Urothelium cell line (cell line): ENCODE data around the gene FAM177B.

Experiments used
- DNase-seq: peaks from one replicate; pipeline ENCODE4 v3.0.0; 2011; ENCODE audit warnings: low spot score, mixed read lengths
- FAIRE-seq: peaks from 2 replicates; lab custom pipeline; 2011; peaks lifted over from hg19 to GRCh38; lab: Jason Lieb, UNC

Gene FAM177B

DNA sequence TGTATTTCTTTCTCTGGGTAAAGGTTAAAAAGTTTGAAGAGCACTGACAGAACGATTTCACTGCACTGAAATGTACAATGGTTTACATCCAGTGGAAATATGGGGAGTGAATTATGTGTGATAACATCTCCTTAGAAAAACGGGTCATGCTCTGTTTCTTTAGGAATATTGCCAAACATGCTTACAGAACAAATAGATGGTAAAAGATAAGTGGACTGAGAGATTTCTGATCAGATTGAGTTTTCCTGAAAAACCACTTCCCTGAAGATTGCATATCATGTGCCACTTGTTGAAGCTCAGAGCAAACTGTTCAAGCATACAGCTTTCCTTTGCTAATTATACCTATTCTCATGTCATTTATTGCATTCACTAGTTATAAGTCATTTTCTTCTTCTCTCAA lies 47.9 kb downstream of the FAM177B start:
- DNase-seq (no peak), FAIRE-seq (no peak)

DNA sequence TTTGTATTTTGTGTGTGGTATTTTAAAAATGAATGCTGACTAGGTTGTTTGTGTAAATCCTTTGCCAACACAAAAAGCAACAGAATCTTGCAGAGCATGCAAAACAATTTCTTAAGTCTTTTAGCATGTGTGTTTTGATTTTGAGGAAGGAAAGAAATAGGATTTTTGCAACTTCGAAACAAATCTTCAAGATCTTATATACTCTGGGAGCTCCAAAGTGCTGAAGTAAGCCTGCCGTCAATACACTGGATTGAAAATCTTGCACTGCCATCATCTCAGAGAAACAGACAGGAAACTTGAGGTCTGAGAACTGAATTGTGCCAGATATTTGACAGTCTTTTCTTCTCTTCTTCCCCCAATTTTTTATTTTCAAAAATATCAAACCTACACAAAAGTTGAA lies 48.5 kb downstream of the FAM177B start:
- FAIRE-seq (no peak), DNase-seq (no peak)

DNA sequence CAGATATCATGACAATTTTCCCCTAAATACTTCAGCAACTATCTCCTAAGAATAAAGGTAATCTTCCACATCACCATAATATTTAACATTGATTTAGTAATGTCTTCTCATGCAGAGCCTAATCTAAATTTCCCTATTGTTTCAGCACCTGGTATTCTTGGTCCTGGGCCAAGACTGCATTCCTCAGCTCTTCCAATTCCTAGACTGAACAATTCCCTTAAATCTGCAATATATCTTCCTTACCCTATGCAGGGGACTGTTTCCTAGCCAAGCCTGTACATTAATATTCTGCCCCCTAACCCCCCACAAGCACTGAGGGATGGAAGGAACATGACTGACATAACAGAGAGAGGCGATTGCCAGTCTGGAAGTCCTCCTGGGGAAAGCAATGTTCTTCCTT lies 49.1 kb downstream of the FAM177B start:
- no peak for FAIRE-seq

DNA sequence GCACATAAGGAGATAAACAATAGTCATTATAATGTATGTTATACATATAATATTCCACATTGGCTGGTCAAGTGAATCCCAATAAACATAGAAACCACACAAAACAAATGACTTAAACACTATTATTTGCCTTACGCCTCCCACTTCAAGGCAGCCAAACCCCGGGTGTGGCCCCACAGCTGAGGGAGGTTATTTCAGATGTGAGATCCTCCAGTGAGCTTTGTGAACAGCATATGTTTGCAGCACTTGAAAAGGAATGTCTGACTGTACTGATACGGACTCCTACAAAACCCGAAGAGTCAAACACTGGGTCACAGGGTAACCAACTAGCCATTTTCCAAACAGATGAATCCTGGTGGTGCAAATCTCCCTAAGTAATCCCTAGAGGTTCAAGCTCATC lies 50.7 kb downstream of the FAM177B start:
- DNase-seq, result no peak
- no peak for FAIRE-seq

More for the DNA sequence above, 49.1 kb downstream of the FAM177B start:
- peak; percentile 35 for DNase-seq

DNA sequence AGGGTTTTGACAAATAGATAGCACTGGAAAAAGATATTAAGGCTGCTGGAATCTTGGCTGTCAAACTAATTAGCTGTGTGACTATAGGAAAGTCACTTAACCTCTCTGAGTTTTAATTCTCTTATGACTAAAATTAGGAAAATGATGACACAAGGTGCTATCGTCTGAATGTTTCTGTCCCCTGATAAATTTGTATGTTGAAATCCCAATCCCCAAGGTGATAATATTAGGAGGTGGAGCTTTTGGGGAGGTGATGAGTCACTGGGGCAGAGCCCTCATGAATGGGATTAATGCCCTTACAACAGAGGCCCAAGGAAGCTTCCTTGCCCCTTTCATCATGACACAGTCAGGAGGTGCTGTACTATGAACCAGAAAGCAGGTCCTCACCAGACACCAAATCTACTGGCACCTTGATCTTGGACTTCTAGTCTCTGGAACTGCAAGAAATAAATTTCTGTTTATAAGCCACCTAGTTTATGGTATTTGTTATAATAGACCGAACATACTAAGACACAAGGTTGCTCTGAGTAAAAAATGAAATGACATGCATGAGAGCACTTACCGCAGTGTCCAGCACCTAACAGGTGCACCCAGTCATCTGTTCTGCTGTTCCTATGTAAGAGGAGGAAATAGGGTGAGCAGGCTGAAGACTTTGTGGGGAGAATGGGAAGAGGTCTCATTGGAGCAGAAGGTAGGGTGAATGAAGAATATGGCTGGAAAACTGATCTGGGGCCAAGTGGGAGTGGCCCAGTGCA lies 51.6 kb downstream of the FAM177B start:
- no peak for FAIRE-seq

DNA sequence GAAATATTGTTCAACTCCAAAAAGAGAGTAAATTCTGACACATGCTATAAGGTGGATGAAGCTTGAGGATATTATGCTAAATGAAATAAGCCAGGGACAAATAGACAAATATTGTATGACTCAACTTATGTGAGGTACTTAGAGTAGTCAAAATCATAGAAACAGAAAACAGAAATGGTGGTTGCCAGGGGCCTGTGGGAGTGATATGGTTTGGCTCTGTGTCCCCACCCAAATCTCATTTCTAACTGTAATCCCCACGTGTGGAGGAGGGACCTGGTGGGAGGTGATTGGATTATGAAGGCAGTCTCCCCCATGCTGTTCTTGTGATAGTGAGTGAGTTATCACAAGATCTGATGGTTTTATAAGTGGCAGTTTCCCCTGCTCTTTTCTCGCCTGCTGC lies 53.1 kb downstream of the FAM177B start:
- DNase-seq (no peak), FAIRE-seq (no peak)

More for the DNA sequence above, 51.6 kb downstream of the FAM177B start:
- no peak for DNase-seq

DNA sequence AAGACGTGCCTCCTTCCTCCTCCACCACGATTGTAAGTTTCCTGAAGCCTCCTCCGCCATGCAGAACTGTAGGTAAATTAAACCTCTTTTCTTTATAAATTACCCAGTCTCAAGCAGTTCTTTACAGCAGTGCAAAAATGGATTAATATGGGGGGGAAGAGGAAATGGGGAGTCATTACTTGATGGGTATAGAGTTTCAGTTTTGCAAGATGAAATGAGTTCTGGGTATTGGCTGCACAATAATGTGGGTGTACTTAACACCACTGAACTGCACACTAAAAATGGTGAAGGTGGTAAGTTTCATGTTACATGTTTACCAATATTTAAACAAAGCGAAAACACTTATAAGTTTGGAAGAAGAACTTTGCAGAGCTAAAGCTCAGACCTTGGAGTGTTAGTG lies 53.5 kb downstream of the FAM177B start:
- DNase-seq, result no peak
- no peak for FAIRE-seq

DNA sequence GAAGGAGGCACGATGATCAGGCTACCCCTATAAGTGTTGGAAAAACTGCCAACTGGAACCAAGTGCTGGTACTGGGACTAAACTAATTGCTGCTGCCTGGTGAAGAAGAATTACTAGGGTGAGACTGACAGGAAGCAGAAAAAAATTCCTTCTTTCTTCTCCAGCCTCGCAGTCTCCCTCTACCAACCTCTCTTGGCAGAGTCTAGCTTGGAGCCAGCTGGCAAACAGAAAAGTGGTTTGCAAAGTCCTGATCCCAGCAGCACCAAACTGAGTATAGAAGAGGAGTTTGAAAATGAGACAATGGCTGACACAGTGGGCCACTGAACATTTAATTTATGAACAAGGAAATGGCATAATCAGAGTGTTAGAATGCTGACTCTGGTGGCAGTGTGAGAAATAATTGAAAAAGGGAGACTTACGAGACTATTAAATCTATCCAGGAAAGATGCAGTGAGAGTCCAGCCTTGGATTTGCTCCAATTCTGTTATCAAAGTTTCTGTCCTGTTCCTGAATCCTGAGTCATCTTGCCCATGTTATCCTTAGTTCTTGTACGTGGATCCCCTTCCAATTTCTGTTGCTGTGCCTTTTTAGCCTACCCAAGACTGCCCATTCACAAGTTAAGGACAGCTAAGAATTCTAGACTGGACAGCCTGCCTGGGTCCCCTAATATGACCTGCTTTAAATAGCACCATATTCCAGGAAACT lies 54.2 kb downstream of the FAM177B start:
- no peak for DNase-seq
- FAIRE-seq, result no peak

DNA sequence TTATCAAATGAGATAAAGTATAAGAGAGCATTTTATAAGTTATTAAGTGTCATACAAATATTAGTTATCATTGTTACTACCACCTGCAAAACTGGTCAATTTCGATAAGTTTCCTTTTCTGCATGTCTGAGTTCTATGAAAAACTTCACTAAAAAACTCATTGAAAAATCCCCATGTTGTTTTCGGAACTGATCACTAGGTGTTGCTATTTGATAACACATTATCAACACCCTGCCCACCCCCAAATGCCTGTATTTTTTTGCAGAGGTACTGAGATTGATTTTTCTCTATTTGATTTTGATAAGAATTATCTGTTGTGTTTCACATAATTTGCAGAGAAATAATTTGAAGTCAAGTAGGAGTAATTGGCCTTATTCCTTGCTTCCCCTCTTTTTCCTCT lies 55.7 kb downstream of the FAM177B start:
- FAIRE-seq, result no peak
- DNase-seq, result peak; percentile 26

DNA sequence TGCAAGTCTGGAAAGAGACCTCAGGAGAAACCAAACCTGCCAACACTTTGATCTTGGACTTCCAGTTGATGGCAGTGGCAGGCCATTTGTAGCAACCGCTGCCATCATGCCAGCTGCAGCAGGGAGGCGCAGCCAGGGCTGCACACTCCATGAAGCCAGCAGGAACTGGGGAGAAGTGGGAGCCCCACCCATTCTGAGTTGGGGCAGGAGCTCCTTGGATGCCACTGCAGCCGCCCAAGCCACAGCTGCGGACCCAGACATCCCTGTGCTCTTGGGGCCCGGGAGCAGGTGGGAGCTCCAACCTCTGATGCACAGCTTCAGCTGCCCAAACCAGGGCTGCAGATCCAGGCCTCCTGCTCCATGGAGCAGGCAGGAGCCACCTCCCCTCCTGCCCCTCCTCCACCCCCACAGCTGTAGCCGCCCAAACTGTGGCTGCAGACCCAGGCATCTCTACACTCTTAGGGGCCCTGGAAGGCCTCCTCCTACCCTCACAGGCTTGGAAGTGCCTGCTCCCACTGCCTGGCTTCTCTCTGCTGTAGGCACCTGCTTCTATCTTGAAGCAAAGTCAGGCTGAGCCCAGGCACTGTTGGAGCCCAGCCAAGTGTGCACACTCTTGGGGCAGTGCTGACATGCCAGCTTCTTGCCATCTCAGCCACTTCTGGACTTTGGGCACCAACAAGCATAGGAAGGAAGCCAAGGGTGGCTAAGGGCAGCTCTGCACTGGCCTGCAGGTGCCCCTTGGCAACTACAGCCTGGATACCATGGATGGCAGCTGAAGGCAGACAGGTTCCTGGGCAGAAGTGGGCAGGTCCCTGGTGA lies 57.9 kb downstream of the FAM177B start:
- no peak for FAIRE-seq
- DNase-seq, result no peak

DNA sequence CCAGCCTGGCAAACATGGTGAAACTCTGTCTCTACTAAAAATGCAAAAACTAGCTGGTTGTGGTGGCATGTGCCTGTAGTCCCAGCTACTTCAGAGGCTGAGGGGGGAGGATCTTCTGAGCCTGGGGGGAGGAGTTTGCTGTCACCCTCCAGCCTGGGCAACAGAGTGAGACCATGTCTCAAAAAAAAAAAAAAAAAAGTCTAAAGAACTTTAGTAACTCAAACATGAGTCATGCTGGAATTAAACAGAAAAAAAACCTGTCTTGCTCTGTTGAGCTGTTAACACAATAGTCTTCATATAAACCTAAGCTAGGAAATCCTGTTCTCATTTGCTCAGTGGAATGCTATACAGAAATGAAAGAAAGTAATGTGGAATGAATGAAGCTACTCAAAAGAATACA lies 61.1 kb downstream of the FAM177B start:
- no peak for FAIRE-seq
- peak; percentile 53 for DNase-seq

DNA sequence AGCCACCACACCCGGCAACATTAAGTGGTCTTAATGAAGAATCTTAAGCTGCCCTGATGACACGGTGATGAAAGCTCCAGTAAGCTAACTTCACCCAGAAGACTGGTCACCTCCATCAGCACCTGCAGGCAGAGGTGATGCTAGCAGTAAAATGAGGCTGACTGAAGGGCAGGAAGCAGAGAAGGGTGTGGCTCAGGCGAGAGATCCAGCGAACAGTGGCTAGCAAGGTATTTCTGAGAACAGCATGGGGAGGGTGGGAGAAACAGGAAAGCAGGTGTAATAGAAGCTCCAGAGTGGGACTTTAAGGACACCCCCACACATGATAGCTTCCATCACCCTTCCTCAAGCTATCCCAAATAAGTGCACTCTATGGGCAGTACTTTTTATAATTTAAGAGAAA lies 62.0 kb downstream of the FAM177B start:
- FAIRE-seq (no peak), DNase-seq (no peak)
